C1 segment of cervical spinal cord (tissue), 14 donors: Measurements from ENCODE around the gene LAD1.

Source experiments
- DNase-seq, 14 donors: peaks; one replicate each; lab custom pipeline; 2025; lab: John Stamatoyannopoulos, UW

The LAD1 gene

GRCh38 chr1:201350884-201351283 is 48.2 kb downstream of the LAD1 start:
- DNase-seq, result no peak

GRCh38 chr1:201350361-201350725 is 48.8 kb downstream of the LAD1 start:
- no peak for DNase-seq

GRCh38 chr1:201349092-201349491 is 50.0 kb downstream of the LAD1 start:
- peak in 4 of 14 donors; percentile 2 to 22 (median 12) for DNase-seq

GRCh38 chr1:201348211-201348566 is 50.9 kb downstream of the LAD1 start:
- DNase-seq, result no peak

- DNase-seq, result no peak
These were observed 51.5 kb downstream of the LAD1 start for GRCh38 chr1:201347498-201348210.

- DNase-seq, result no peak
These were observed 52.1 kb downstream of the LAD1 start for GRCh38 chr1:201346987-201347386.

GRCh38 chr1:201346337-201346939 is 52.7 kb downstream of the LAD1 start:
- no peak for DNase-seq

GRCh38 chr1:201345081-201345355 is 54.1 kb downstream of the LAD1 start:
- DNase-seq, result no peak

GRCh38 chr1:201344206-201345080 is 54.7 kb downstream of the LAD1 start:
- no peak for DNase-seq

GRCh38 chr1:201341377-201341776 is 57.7 kb downstream of the LAD1 start:
- no peak for DNase-seq

- no peak for DNase-seq
These were observed 62.2 kb downstream of the LAD1 start for GRCh38 chr1:201336711-201337450.

- DNase-seq, result no peak
These were observed 63.2 kb downstream of the LAD1 start for GRCh38 chr1:201335901-201336300.

- DNase-seq, result no peak
These were observed 63.8 kb downstream of the LAD1 start for GRCh38 chr1:201335174-201335870.

GRCh38 chr1:201334325-201335173 is 64.6 kb downstream of the LAD1 start:
- DNase-seq, result no peak

- no peak for DNase-seq
These were observed 66.3 kb downstream of the LAD1 start for GRCh38 chr1:201332616-201333335.

- DNase-seq, result no peak
These were observed 67.1 kb downstream of the LAD1 start for GRCh38 chr1:201332021-201332420.

GRCh38 chr1:201331166-201331565 is 68.0 kb downstream of the LAD1 start:
- no peak for DNase-seq
